Left renal cortex interstitium (tissue), 4 donors: Measurements from ENCODE around the gene FSIP2. TPM values are rescaled to one million over a fixed set of nuclear protein-coding genes. Genes with fewer than 3 reads are reported as not detected.

ENCODE experiments used
- DNase-seq, 4 donors: peaks; one replicate each; pipeline ENCODE4 v3.0.0-alpha.2; 2013; ENCODE audit warnings: low read depth in 4 of 4, low spot score in 2 of 4, missing footprints in 1 of 4
- polyA plus RNA-seq, 4 donors: library from polyadenylated mRNA; unstranded; fragments of 120-200 nt; gene quantifications; one replicate each; pipeline ENCODE4 v1.2.1, GENCODE V29; 2013; ENCODE audit not compliant: insufficient read length in 4 of 4

FSIP2 gene
- polyA plus RNA-seq, 4 donors, result 2.5 to 3.7 (median 2.9) TPM

DNA sequence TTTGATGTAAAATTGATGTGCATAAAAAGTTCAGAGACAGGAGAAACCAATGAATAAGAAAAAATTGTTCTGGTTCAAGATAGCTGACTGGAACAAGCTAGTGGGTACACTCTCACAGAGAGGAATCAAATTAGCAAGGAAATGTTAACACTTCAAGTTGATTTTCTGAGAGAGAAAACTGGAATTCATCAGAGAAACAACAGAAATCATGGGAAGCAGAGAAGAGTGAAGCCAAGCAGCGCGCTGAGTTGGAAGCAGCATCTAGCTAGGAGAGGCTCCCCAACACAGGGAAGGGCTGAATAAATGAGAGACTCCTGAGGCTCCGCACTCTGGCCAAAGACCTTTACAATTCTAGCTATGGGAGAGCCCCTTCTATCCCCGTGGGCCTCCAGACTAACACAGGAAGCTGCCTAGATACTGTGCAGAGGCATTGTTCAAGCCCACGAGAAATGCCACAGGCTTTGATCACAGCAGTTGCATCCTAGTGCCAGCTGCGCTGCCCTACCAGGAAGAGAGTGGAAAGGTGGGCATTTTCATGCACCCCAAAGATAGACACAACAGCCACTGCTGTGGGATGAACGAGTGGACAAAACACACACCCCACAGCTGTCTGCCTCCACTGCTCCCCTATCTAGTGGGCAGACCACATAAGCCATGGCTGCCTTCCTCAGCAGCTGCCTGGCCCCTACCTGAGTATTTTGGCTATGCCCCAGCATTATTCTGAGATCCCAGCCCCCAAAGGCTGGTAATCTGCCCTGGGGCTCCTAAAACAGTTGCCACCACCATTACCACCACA is 136.7 kb downstream of the FSIP2 start:
- DNase-seq, result no peak

- no peak for DNase-seq
These were observed 137.6 kb downstream of the FSIP2 start for GRCh38 chr2:185876234-185876633.

GRCh38 chr2:185880396-185880795 is 141.8 kb downstream of the FSIP2 start:
- no peak for DNase-seq
